Measurements from ENCODE around the gene ZCCHC24.
A peak's percentile ranks its signal among the peaks of the same experiment; 100 is the strongest.

Gene ZCCHC24

DNA sequence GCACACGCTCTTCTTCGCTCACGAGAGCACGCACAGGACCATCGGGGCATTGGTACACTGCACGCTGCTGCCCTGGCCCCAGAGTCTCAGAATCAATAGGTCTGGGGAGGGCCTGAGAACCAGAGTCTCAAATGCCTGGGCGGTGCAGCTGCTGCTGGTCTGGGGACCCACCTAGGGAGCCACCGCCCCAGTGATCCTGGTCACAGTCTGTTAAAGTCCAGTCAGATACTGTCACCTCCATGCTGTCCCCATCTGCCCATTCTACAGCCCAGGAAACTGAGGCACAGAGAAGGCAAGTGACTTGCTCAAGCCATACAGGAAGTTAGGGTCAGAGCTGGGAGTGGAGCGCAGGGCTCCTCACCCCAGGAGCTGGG lies 38.0 kb downstream of the ZCCHC24 start:
- H3K9ac ChIP-seq, result no peak overlapping the region
- no peak overlapping the region for H2AFZ ChIP-seq (ENCODE audit: low read depth)
- no peak overlapping the region for H3K4me3 ChIP-seq (IDR thresholded peaks at IDR 0.05; ENCODE audit: insufficient read depth, low read depth, low read length)
- H4K20me1 ChIP-seq (ENCODE audit: insufficient read depth), result no peaks in the 10 kb centered on the region
- peaks cover 18% of the 10 kb centered on the region for H3K4me1 ChIP-seq (ENCODE audit: low read depth, poor library complexity, severe bottlenecking)
- H3K4me2 ChIP-seq, result no peak overlapping the region
- no peaks in the 10 kb centered on the region for H3K36me3 ChIP-seq (ENCODE audit: insufficient read depth)
- no peaks in the 10 kb centered on the region for H3K27me3 ChIP-seq (ENCODE audit: insufficient read depth, low read depth)
- no peak overlapping the region for H3K27ac ChIP-seq
- H3K79me2 ChIP-seq (ENCODE audit: insufficient read depth, low read depth), result no peaks in the 10 kb centered on the region
- TF ChIP-seq, protein P1, sequence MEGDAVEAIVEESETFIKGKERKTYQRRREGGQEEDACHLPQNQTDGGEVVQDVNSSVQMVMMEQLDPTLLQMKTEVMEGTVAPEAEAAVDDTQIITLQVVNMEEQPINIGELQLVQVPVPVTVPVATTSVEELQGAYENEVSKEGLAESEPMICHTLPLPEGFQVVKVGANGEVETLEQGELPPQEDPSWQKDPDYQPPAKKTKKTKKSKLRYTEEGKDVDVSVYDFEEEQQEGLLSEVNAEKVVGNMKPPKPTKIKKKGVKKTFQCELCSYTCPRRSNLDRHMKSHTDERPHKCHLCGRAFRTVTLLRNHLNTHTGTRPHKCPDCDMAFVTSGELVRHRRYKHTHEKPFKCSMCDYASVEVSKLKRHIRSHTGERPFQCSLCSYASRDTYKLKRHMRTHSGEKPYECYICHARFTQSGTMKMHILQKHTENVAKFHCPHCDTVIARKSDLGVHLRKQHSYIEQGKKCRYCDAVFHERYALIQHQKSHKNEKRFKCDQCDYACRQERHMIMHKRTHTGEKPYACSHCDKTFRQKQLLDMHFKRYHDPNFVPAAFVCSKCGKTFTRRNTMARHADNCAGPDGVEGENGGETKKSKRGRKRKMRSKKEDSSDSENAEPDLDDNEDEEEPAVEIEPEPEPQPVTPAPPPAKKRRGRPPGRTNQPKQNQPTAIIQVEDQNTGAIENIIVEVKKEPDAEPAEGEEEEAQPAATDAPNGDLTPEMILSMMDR (conservative IDR thresholded peaks at IDR 0.05; ENCODE audit: low read depth, low read length), result no peak

DNA sequence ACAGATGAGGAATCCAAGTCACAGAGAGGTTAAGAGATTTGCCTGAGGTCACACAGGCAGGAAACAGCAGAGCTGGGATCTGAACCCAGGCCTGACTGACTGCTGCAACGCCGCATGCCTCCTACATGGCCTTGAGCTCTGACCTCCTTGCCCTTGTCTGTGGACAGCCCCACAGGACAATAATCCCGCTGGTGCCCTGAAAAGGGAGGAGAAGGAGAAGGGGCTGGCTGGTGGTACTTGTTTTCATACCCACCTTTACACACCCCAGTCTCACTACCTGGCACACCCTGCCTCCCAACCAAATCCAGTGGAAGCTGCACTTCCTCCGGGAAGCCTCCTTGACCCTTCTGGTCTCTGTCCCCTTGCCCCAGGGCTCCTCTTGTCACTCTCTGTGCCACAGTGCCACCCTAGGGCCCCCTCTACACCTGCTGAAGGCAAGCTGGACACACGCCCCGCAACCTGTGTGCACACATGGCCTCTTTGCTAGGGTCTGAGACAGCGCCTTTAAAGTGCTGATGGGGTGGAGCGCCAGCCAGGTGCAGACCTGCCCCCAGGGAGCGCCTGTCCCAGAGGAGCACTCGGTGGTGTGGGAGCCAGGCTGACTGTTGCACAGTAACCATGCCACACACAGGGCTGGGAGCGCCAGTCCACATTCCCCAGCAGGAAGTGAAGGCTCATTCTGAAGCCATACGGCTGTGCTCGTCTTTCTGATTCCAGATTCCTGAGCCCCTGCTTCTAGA lies 38.6 kb downstream of the ZCCHC24 start:
- no peaks in the 10 kb centered on the region for H4K20me1 ChIP-seq (ENCODE audit: insufficient read depth)
- no peaks in the 10 kb centered on the region for H3K36me3 ChIP-seq (ENCODE audit: insufficient read depth)
- no peak overlapping the region for H3K27ac ChIP-seq
- H3K9ac ChIP-seq, result no peak overlapping the region
- H3K4me1 ChIP-seq (ENCODE audit: low read depth, poor library complexity, severe bottlenecking), result peaks cover 18% of the 10 kb centered on the region
- no peaks in the 10 kb centered on the region for H3K79me2 ChIP-seq (ENCODE audit: insufficient read depth, low read depth)
- no peak overlapping the region for H2AFZ ChIP-seq (ENCODE audit: low read depth)
- TF ChIP-seq, protein P1 (conservative IDR thresholded peaks at IDR 0.05; ENCODE audit: low read depth, low read length), result no peak
- H3K27me3 ChIP-seq (ENCODE audit: insufficient read depth, low read depth), result no peaks in the 10 kb centered on the region
- H3K4me3 ChIP-seq (IDR thresholded peaks at IDR 0.05; ENCODE audit: insufficient read depth, low read depth, low read length), result no peak overlapping the region
- no peak overlapping the region for H3K4me2 ChIP-seq

DNA sequence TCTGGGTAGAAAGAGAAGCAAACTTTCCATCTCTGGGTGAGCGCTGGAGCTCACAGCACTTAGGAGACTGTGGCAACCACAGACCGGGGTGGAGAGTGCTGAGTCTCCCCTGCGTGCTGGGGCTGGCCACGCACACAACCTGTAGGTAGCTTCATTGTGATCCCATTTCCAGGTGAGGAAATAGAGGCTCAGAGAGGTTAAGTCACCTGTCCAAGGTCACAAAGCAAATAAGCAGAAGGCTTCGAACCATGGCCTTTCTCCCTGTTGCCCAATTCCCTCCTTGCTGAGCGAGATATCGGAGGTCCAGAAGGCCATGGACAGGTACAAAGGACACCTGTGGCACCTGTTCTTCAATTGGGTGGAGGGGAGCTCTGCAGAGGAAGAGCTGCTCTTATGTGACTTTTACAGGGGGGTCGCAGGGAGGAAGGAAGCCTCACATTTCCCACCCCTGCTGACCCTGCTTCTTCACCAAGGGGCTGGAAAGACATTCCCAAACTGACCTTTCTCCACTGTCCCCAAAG lies 39.4 kb downstream of the ZCCHC24 start:
- no peaks in the 10 kb centered on the region for H3K27me3 ChIP-seq (ENCODE audit: insufficient read depth, low read depth)
- H3K4me2 ChIP-seq, result peak overlapping the region; percentile 63
- H4K20me1 ChIP-seq (ENCODE audit: insufficient read depth), result no peaks in the 10 kb centered on the region
- H3K36me3 ChIP-seq (ENCODE audit: insufficient read depth), result no peaks in the 10 kb centered on the region
- 0 out of 2 replicates have a peak overlapping the region, but pooled peaks have one; percentile 24 for H2AFZ ChIP-seq (ENCODE audit: low read depth)
- TF ChIP-seq, protein P1 (conservative IDR thresholded peaks at IDR 0.05; ENCODE audit: low read depth, low read length), result no peak
- H3K27ac ChIP-seq, result no peak overlapping the region
- H3K79me2 ChIP-seq (ENCODE audit: insufficient read depth, low read depth), result no peaks in the 10 kb centered on the region
- H3K9ac ChIP-seq, result no peak overlapping the region
- H3K4me3 ChIP-seq (IDR thresholded peaks at IDR 0.05; ENCODE audit: insufficient read depth, low read depth, low read length), result no peak overlapping the region
- peaks cover 18% of the 10 kb centered on the region for H3K4me1 ChIP-seq (ENCODE audit: low read depth, poor library complexity, severe bottlenecking)

DNA sequence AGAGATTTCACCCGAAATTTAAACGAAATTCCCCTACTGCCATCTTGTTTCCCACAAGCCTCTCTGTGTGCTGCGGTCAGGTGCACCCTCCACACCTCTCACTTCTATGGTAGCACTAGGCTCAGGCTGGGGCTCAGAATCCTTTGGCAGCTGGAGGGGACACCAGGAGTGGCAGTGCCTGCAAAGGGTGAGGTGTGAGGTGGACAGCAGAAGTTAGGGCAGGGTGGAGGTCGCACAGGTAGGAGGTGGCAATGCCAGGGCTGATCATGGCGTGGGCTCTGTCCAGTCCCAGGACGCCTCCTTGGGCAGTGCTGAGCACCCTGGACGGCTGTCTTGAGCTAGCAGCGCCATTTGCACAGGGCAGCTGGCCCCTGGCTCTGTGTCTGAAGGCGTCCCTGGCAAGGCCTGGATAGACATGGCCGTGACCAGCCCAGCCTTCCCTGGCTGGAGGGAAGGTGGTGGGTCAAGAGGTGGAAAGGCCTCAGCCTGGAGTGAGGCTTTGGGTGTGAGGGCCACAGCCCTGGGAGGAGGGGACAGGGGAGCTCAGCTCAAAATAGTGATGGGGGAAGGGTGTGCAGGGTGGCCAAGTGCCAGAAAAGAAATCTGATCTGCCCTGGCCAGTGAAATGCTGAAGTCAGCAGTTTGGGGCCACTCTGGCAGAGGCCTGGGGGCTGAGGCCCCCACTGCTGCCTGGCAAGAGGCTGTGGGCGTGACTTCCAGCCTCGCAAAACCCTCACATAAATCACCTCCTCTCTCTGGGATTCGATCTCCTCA lies 40.0 kb downstream of the ZCCHC24 start:
- H2AFZ ChIP-seq (ENCODE audit: low read depth), result peak overlapping the region; percentile 24; the same call in 1 of the 2 replicates
- H3K9ac ChIP-seq, result no peak overlapping the region
- H3K4me2 ChIP-seq, result peak overlapping the region; percentile 63
- no peaks in the 10 kb centered on the region for H4K20me1 ChIP-seq (ENCODE audit: insufficient read depth)
- no peaks in the 10 kb centered on the region for H3K27me3 ChIP-seq (ENCODE audit: insufficient read depth, low read depth)
- H3K4me3 ChIP-seq (IDR thresholded peaks at IDR 0.05; ENCODE audit: insufficient read depth, low read depth, low read length), result no peak overlapping the region
- peaks cover 18% of the 10 kb centered on the region for H3K4me1 ChIP-seq (ENCODE audit: low read depth, poor library complexity, severe bottlenecking)
- no peak overlapping the region for H3K27ac ChIP-seq
- no peaks in the 10 kb centered on the region for H3K36me3 ChIP-seq (ENCODE audit: insufficient read depth)
- TF ChIP-seq, protein P1 (conservative IDR thresholded peaks at IDR 0.05; ENCODE audit: low read depth, low read length), result no peak
- H3K79me2 ChIP-seq (ENCODE audit: insufficient read depth, low read depth), result no peaks in the 10 kb centered on the region
